OCI-M1 (cell line): ENCODE measurements around the gene GPHN.
A peak's percentile ranks its signal among the peaks of the same experiment; 100 is the strongest.

Experiments used
- DNase-seq: peaks from one replicate; lab custom pipeline; 2025; lab: John Stamatoyannopoulos, UW

The GPHN gene

DNA sequence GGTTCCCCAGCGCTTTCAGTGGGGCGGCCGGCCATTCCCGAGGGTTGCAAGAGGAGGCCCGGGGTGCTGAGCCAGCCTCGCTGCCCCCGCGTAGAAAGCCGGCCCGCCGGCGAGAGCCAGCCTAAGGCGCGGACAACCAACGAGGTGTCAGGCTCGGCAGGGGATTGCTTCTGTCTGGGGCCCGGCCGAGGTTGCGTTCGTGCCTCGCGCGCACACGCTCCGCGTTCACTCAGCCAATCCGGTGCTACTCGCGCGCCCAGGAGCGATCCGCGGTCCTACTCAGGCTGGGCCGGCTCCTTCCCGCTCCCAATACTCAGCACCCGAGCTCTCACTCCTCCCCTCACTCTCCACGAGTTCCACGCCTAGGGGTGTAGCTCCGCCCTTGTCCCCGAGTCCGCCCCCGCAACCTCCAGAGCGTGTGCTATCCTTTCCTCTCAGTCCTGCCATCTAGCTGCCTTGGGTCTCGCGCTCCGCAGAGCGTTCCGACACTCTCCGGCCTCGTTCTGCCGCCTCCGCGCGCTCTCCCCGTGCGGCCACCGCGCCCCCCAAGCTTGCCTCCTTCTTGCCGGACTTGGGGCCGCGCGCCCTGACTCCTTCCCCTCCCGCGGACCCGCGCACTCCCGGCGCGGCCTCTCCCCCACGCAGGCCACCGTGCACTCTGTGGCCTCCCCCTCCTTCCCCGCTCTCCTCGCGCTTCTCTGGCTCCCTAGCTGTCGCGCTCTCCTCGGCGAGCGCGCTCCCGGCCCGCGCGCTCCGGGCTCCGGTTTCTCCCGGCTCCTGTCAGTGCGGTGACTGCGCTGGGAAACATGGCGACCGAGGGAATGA is at the start of gene GPHN:
Gene GPHN, plus strand, starts transcription at position 426 of the 825 bp plus-strand sequence.
- peak; percentile 46 for DNase-seq

DNA sequence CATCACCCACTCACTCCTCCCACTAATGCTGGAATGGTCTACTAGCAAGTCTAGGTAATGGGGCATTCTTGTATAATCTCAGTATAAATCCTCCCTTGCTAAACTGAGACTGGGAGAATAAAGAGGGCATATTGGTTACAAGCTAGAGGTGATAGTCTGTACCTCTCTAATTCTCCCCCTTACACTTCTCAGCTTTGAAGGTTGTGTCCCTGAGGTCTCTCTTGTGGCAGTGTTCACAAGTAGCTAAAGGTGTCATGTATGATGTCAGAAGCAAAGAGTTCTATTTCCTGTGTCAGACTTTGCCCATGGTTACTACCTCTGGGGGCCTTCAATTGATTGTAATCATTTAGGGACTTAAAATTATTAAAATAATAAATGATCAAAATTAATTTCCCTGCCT is 48.3 kb upstream of the GPHN start:
- no peak for DNase-seq

- DNase-seq, result no peak
These were observed 43.7 kb upstream of the GPHN start for GRCh38 chr14:66464261-66464660.

GRCh38 chr14:66468778-66469367 is 39.1 kb upstream of the GPHN start:
- DNase-seq, result no peak

GRCh38 chr14:66471584-66471983 is 36.4 kb upstream of the GPHN start:
- DNase-seq, result no peak

DNA sequence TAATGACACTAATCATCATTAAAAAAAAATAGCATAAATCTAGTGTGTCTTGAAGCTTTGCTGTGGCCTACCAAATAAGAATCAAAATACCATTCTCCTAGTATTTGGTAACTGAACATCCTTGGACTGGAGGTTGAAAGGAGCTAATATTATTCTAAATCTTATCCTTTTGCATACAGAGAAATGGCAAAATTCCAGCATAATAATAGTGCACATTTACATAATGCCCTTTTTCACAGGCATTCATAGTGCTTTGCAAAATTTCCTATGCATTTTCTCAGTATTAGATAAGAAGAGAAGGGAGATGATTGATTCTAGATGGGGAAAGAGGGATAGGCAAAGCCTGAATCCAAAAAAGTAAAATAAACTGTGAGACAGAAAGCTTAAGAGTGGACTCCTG is 35.7 kb upstream of the GPHN start:
- DNase-seq, result no peak

GRCh38 chr14:66473223-66473622 is 34.7 kb upstream of the GPHN start:
- DNase-seq, result no peak

DNA sequence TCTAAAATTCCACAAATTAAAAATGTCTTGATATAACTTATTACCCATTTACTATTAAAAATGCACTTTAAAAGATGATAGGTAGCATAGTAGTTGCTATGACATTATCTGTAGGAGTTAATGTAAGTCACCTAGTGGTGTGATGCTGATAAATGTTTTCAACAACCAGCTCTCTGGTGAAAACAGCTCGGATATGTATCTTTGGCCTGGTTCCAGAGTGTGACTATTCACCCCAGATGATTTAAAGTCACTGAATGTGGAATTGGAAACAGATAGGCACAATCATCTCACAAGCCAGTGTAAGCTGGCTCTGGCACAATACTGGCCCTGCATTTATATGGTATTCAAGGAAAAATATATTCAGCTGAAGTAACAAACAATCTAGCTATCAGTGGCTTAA is 31.0 kb upstream of the GPHN start:
- DNase-seq, result peak; percentile 24

DNA sequence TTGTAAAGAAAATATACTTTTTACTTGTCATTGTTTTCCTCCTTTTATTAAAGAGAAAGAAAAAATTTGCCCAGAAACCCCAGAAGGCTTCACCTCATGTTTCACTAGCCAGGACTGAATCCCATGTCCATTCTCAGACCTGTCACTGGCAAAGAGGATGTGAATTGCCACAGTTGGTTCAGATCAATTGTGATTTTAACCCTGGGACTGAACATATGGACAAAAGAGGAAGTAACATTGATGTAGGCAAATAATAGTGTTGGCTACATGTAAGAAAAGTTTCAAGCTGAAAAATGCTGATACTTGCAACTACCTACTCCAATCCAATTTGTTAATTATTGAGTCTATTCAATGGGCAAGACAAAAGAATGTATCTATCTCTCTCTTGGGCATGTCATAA is 30.4 kb upstream of the GPHN start:
- peak; percentile 3 for DNase-seq

DNA sequence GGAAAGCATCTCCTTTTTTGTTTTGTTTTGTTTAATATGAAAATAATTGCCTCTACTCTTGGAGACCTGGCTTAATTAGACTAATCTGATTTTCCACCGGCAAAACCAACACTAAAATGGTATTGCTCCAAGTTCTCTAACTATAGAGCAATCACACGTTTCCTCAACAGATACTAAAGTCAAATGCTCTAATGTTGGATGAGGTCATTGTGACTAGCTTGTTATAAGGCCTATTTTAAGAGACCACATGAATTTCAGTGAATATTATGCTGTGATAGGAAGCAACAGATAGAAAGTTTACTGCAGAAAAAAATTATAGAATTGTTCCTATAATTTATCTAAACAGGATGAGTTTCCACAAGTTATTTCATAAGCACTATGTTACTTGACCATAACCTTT is 25.1 kb upstream of the GPHN start:
- DNase-seq, result no peak

- no peak for DNase-seq
These were observed 24.6 kb upstream of the GPHN start for GRCh38 chr14:66483322-66483721.

GRCh38 chr14:66485029-66485428 is 22.9 kb upstream of the GPHN start:
- no peak for DNase-seq

DNA sequence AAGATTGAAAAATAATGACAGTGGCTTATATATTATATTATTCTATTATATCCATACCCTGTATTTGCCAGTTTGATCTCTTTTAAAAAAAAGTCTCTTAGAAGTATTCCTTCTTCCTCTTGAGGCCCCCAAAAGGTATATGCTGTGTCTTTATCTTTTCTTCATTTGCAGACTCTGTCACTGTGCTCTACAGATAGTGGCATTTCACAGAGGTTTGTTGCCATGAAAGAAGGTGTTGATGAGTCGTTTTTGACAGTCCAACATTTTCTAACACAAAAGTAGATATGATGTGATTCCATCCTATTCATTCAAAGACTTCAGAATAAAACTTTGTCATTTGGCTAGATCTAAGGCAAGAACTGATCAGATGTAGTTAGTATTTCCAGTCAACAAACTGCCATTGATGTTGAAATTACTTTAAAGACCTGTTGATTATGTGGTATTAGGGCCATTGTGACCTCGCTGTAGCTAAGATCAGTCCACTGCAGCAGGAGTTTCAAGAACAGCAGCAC is 22.0 kb upstream of the GPHN start, which contains the start of gene CCDC196:
Gene CCDC196, plus strand, starts transcription at position 462 of the 512 bp plus-strand sequence. CDS start 132 bp downstream, outside the sequence.
- no peak for DNase-seq

GRCh38 chr14:66487164-66487563 is 20.8 kb upstream of the GPHN start:
- peak; percentile 16 for DNase-seq

DNA sequence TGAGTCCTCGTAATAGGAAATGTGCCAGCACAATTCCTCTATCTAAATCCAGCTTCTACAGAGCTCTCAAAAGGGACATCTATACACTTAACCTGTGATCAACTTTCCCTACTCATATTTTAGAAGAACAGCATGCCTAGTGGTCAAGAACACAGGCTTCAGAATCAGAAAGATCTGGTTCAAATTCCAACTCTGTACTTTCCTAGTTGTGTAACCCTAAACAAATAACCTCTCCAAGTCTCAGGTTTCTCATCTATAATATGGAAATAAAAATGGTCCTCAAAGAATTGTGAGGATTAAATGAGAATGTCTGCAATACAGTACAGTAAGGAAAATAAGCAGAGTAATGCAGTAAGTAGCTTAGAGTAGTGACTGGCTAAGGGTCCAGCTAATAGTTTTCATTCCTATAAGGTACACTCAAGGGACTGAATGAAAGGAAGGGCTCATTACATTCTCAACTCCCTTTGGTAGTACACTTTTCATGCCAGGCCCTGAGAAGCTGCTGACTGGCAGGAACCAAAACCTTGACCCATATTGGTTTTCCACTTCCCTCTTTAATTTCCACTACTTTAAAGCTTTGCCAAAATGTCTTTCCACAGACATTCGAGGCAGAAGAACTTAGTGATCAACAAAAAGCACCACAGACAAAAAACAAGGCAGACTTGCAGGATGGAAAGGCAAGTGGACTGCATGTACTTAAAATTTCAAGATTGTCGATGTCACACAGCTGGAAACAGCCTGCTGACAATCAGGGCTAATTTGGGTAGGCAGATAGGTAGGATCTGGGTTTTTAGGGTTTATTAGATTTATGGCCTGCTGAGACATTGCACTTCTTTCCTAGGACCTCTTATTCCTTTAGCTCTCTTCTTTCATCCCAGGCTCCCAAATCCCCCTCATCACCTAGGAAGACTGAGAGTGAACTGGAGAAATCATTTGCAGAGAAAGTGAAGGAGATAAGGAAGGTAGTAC is 17.5 kb upstream of the GPHN start:
- no peak for DNase-seq

DNA sequence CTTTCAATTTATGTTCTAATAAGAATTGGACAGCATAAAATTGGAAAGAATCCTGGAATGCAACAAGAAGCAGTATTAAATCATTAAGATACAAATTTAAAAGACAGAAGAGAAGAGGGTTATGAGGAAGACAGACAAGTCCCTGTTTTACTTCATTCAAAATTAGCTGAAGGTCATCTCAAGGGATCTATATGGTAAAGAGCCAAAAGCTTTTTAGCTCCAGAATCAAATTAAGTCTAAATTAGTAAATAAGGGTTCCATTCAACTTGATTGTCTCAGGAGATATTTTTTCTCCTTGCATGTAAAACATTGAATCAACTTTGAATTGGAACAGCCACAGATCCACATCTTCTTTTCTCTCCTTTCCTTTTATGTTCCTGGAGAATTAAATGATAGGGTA is 14.2 kb upstream of the GPHN start:
- no peak for DNase-seq

- peak; percentile 62 for DNase-seq
These were observed 12.5 kb upstream of the GPHN start for GRCh38 chr14:66495218-66496098.

DNA sequence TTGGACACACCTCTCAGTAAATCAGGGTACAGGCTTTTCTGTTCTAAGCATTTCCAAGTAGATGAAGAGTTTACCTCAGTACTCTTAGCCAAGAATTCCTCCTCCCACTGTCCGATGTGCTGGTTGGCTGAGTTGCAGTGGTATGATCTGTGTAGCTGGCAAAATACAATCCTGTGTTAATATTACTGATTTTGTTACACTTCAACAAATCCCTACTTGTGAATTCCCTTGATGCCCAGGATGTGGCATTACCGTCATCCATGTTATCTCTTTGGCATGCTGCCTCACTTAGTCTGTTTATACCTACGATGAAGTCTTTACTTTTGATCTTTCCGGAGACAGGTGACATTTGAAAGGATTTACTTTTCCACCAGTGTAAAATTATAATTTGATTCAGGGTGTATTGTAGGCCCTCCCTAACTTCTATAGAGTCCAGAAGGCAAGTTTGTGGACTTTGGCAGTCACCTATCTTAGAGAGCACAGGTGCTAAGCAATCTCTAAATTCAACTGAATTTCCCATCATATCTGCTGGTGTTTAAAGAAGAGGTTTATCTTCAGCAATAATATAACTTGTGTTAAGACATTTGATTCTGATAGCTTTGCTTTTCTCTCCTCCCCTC is 11.6 kb upstream of the GPHN start:
- no peak for DNase-seq

DNA sequence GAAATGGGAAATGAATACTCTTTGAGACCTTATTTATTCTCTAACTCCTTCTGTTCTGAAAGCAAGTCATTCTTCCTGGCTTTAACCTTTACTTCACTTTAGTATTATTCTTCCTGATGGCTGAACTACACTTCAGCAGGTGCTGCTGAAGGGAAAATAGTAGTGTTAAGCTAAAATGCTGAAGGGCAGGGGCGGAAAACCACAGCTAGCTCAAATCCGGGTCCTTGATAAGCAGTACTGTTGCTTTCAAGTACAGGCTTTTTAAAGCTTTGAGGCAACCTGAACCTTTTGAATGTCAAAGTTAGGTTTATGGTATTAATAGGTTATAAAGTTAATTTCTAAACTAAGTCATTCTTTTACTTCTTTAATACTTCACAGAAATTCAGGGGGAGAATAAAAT is 11.0 kb upstream of the GPHN start:
- no peak for DNase-seq

GRCh38 chr14:66498311-66498710 is 9.6 kb upstream of the GPHN start:
- DNase-seq, result no peak

- DNase-seq, result no peak
These were observed 6.4 kb upstream of the GPHN start for GRCh38 chr14:66501592-66501991.
